NCI-H2081 treated with DMSO at 0.1 percent for 48 hours (cell line): ENCODE measurements around the gene ABCB9.
A peak's percentile ranks its signal among the peaks of the same experiment; 100 is the strongest.
"Not testable (repeated sequence)": the region's sequence is repeated elsewhere in the genome, so short reads cannot be mapped to it uniquely, and the experiment has no call there.

Experiments
- DNase-seq: peaks from one replicate; lab custom pipeline; 2025; lab: John Stamatoyannopoulos, UW

Gene ABCB9

DNA sequence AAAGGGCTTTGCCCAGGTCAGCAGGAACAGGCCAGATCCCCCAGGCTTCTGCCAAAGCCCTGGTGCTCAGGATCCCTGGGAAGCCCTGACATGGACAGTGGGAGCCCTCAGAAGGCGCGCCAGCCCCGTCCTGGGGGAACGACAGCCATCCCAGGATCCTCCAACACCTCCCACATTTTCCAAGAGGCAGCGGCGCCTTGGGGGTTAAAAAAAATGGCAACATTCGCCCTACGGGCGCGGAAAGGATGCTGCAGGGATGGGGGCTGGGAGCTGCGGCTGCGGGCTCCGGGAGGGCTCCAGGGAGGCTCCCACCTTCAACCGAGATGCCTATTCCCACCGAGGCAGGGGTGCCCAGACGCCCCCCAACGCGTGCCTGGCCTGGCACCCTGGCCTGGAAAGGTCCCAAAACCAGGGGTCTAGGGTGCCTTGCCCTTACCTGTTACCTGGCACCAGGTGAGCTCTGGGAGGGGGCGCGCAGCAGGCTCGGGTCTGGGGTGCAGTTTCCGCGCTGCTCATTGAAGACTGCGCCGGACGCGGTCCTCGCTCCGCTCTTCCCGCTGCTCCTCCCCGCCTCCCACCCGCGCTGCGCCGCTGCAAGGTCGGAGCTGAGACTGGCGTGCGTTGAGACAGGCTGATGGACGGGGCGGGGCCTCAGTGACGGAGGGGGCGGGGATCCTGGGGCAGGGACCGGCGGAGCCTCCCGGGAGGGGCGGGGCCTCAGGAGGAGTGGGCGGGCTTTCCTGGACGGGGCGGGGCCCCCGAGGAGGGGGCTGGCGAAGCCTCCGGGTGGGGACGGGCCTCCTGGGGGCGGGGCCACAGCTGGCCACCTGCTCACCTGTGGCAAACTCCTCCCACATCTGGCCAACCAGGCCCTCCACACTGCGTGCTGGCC is at the start of gene ABCB9:
Gene ABCB9 (minus strand): TSS at position 613 of the 892 bp plus-strand sequence. CDS start 6,228 bp downstream, outside the sequence.
- peak; percentile 52 for DNase-seq

DNA sequence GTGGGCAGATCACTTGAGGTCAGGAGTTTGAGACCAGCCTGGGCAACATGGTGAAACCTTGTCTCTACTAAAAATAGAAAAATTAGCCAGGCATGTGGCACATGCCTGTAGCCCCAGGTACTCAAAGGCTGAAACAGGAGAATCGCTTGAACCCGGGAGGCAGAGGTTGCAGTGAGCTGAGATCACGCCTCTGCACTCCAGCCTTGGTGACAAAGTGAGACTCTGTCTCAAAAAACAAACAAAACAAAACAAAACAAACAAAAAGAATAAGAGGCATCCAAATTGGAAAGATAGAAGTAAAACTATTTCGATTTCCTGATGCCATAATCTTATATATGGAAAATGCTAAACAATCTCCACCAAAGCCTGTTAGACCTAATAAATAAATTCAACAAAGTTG is 48.2 kb upstream of the ABCB9 start:
- DNase-seq: not testable (repeated sequence)

DNA sequence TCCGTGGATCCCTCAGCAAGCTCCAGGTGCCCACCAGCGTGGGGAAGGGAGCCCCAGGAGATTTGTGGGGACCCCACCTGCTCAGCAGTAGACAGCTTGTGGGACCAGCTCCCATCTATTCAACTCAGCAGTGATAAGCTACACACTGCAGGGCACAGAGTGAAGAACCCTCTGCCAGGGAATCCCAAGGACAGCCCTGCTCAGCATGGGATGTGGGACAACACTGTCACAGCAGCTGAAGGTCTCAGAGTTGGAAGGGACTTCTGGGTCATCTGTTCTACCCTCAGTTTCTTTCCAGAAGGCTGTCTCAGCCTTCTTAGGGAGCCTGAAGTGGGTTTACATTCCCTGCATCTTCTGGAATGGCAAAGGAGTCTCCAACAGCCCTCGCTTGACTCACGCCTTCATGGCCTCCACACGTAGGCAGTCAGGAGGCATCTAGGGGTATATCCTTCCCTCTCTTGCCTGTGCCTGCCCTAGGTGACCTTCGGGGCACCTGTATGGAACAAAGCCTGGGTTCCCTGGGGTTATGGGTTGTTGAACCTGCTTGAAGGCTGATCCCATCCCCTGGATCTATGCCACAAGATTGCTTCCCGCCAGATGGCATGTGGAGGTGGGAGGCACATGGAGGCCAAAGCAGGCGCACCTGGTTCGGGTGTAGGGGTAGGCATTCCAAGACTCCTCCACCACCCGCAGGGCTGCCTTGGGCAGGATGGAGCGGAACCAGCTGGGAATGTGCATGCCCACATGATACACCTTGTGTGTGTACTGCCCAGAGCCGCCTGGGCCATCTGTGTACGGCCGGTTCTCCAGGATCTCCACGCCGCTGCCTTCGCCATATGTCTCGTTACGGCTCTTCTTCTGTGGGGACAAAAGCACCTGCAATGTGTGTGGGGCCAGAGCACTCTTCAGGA is 47.2 kb upstream of the ABCB9 start:
- DNase-seq: no peak

DNA sequence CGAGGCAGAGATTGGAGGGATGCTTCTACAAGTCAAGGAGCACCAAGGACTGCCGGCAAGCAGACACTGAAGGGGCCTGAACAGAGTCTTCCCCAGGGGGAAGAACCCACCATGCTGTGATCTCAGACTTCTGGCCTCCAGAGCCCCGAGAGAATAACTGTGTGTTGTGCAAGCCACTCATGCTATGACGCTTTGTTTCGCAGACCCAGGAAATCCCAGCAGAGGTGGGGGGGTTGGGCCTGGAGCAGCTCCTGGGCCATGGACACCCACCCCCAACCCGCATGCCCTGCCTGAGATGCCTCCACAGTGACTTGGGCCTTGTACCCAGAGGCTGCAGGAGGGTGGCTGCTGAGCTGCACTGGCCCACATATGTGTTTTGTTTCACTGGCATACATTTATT is 45.4 kb upstream of the ABCB9 start:
- no peak for DNase-seq

DNA sequence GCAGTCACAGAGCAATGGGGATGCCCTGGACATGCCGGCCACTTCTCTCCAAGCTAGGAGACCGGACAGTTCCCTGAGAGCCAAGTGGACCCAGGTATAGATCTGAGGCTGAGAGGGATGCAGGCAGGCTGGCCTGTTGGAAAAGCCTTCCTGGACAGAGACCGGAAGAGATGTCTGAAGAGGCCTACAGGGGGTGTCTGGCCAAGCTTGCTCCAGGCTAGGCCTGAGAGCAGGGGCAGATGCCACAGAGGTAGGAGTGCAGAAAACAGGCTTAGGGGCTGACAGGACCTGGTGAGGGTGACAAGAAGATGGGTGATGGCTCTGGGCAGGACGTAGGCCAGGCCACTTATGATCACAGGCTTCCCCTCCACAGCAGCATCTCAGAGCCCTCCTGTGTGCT is 44.4 kb upstream of the ABCB9 start:
- no peak for DNase-seq

DNA sequence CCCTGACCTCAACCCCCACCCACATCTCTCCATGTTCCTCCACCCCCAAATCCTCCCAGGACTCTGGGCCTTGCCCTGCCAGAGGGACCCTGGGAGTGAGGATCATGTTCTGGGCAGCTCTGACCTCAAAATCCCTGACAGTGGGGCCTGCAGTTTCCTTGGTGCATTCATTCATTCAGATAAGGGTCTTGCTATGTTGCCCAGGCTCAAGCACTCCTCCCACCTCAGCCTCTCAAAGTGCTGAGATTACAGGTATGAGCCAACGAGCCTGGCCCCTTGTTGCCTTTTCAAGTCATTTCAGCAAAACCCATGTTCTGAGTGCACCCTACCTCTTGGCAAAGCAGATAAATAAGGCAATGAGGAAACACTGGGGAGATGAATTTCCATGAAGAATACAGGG is 43.8 kb upstream of the ABCB9 start:
- no peak for DNase-seq

DNA sequence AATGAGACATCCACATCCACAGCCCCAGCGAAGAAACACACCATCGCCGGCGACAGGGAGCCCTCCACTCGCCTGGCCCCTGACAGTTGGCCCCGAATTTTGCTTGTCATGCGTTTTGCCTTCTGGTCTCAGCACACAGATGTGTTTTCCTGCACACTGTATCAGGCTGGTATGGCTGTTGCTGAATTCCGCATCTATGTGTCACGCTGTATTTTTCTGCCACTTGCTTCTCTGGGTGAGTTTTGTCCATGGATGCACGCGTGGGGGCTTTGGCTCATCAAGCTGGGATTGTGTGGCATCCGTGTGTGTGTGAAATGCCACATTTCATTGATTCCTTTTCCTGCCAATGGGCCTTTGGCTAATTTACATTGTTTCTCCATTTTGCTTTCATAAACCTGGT is 40.7 kb upstream of the ABCB9 start:
- no peak for DNase-seq

DNA sequence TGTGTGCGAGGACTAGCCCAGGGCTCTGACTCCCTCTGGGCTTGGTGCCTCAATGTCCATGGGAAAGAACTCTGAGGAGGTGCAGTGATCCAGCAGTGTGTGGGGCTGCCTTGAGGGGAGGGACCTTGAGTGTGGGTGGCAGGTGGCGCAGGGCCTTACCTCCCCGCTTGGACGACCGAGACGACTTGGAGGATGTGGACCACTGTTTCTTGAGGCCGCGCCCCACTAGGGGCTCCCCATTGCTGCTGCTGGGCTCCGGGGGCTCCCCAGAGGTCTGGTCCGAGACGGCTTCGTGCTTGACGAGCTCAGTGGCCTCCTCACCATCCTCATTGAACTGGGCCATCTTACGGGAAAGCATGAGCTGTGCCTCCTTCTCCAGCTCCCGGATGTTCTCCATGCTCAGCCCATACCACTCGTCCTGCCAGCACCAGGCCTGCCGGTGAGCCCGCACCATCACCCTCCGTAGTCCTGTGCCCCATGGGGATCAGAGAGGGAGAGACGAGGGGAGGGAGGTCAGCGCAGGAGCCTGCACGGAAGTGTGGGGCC is 38.9 kb upstream of the ABCB9 start:
- DNase-seq: no peak

DNA sequence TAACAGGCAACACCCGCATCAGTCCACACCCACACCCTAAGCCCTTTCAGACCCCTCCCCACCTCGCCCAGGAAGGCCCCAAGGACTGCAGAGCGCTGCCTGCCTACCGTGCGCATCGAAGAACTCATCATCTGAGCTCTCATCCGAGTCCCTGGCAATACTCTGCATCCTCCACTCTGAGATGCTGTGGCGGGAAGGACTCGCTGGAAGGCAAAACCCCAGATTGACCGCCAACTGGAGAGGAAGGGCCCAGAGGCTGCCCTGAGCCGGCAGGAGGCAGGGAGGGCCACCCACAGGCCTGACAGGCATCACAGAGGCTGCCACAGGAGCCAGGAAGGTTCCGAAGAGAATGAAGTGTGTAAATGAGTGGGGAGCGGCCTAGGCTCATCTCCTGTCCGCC is 38.0 kb upstream of the ABCB9 start:
- no peak for DNase-seq

DNA sequence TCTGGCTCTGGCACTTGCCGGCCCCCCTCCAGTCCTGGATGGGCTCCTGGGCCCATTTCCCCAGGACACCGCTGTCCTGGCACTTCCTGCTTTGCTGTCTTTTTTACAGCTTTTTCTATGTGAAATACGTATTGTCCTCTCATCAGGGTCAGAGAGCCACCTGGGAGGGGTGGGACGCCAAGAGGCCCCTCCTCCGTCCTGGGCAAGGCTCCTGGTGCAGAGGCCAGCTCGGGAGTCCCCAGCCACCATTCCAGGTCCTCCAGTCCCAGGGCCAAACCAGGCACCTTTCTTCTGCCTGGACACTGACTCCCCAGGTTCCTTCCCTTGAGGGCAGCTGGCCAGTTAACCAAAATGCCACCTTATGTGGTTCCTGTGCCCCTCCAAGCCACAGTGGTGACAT is 37.0 kb upstream of the ABCB9 start:
- DNase-seq: no peak

DNA sequence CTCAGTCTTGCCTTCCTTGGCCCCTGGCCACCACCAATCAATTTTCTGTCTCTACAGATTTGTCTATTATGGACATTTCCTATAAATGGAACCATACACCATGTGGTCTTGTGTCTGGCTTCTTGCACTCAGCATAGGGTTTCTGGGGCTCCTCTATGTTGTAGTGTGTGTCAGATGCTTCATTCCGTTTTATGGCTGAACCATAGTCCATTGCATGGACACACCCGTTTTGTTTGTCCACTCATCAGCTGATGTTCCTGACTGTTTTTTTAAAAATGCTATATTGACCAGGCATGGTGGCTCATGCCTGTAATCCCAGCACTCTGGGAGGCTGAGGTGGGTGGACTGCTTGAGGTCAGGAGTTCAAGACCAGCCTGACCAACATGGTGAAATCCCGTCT is 35.2 kb upstream of the ABCB9 start:
- DNase-seq: no peak

DNA sequence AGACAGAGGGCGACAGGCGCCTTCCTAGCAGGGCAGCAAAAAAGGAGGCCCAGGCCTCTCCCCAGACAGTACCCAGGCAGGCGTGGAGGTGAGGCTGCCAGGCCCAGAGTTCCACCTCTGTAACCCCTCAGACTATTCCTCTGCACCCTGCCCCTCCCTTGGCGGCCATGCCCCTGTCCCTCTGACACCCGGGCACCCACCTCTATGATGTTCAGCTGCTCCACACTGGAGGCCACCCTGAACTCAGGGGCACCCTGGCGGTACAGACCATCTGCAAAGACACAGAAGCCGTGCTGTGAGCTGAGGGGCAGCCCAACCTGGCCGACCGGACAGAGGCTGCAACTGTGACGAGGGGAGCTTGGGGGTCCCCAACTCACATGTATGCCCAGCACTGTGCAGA is 34.3 kb upstream of the ABCB9 start:
- no peak for DNase-seq

DNA sequence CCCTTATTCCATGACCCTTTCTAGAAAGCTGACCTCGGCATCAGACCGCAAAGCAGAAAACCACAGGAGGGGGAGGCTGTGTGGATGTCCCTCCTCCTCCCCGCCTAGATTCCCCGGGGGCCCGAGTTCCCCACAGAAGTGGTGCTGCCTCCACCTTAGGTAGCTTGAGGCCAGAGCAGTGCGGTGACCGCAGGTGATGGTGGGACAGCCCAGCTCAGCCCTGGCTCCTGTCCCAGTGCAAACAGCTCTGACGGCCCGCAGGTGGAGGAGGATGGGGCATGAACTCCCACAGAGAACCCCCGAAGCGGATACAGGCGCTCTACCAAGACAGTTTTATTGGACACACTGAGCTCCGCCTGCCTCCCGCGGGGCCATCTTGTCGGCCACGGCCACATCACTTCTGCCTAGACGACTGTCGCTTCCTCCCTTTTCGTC is 33.7 kb upstream of the ABCB9 start:
- no peak for DNase-seq

DNA sequence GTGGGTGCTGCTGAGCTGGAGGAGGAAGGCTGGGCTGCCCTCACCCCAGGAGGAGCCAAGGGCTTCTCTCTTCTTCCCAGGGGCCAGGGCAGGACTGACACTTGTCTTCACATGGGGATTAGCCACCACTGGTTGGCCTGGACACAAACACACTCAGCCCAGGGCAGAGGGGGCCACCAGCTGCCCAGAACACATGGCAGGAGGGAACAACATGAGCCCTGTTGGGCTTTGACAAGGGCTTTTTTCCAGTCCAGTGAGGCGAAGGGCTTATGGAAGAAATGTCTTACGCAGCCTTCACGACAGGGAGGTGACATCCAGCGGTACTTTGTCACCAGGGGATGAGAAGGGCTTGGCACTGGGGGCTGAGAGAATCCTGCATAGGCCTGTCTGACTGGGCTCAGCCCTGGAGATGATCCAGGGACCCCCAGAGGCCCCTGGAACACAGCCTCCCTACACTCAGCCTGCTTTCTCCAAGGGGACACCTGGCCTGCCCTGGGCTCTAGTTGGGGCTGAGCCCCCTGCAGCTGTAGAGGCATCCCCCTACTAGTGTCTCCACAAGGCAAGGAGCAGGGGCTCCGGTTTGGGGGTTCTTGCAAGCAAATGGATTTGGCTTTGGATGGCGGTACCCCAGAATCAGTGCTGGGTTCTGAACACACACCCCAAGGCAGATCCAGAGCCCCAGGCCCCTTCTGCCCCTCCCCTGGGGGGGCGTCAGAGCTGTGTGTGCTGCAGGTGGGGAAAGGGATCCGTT is 33.1 kb upstream of the ABCB9 start:
- no peak for DNase-seq

DNA sequence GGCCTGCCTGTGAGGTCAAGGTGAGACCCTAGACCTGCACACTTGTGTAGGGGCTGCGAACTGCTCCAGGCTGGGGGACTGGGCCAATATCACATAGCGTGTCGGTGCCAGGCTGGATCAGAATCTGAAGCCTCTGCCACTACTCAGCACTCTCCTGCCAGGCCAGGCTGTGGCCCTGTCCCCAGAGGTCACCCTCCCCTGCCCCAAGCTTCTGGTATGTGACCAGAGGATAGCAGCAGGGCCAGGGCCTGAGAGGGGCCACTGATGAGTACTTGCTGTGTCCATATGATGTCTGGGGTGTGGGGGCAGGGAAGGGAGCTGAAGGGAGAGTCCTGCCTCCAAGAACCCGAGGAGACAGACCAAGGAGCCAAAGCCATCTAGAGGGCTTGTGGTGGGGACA is 32.1 kb upstream of the ABCB9 start:
- no peak for DNase-seq

DNA sequence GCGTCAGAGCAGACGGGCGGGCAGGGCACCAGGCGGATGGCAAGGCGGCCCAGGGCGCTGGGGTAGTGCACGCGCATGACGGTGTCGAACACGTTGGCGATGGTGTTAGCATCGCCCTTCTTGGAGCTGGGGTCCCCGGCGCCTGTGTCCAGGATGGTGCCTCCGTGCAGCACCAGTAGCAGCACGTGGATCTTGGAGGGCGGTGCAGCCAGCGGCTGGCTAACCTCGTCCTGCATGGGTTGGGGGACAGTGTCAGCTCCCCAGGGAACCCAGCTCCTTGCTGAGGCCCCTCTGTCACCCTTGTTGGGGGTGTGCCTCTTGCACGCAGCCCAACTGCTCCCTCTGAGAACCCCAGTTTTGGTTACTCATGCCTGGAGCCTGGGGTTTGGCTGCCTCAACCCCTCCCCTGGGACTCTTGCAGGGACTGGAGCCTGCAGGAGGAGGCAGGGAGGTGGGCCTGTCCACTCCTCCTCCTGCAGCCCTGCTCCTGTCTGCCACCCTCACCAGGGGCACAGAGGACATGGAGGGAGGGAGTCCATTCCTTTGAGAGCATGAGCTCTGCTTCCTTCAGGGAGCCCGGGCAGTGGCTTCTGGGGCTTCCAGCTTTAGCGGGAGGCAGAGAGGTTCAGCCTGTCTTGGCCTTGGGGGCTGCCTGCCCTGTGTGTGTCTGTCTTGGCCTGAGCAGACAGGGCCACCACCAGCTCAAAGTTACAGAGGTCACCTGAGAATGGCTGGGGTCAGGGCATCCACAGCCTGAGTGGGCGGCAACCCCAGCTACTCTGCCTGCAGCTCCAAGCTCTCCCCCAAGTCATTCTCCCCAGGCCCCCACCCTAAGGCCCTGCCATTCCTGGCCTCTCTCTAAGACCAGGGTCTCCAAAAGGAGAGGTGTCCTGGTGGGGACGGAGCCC is 31.3 kb upstream of the ABCB9 start:
- DNase-seq: no peak

DNA sequence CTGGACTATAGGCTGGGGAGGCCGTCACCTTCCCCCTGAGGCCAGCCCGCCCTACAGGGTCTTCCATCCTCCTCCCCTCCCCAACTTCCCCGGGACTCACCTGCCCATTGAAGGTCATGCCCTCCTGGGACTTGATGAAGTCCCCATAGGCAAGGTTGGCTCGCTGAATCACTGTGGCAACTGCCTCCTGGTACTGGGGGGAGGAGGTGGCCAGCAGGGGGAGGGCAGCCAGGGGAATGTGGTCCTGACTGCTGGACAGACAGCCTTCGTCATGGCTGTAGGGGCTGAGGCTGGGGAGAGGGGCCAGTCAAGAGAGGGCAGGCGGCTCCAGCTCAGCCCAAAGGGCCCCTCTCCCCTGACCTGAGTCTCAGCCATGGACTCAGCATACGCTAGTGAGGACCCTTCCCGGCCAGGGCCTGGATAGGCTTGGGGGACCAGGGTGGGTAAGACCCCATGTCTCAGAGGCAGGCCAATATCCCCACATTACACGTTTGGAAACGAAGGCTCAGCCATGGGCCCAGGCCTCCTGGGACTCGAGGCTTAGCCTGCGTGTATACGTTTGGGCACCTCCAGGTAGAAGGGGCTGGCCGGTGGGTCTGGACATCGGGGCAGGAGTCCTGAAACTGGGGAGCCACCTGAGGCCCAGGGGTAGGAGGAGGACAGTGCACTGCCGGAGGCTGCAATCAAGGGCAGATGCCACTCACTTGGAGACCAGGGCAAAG is 30.5 kb upstream of the ABCB9 start:
- no peak for DNase-seq

DNA sequence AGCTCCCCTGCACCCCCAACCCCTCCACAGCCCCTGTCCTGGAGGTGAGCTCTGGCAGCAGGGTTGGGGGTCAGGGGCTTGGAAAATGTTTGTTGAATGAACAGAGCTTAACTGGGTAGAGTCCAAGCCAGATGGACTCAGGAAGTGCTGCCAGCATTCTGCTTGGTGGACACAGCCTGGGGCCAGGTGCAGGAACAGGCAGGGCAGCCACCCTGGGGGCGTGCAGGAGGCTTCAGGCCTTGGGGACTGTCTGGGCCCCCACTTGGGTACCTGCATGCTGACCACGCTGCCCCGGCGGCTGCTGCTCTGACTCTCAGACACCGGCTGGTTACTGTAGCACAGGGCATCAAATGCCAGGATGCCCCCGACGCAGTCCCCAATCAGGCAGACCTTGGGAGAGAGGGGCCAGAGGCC is 29.9 kb upstream of the ABCB9 start:
- DNase-seq: no peak

DNA sequence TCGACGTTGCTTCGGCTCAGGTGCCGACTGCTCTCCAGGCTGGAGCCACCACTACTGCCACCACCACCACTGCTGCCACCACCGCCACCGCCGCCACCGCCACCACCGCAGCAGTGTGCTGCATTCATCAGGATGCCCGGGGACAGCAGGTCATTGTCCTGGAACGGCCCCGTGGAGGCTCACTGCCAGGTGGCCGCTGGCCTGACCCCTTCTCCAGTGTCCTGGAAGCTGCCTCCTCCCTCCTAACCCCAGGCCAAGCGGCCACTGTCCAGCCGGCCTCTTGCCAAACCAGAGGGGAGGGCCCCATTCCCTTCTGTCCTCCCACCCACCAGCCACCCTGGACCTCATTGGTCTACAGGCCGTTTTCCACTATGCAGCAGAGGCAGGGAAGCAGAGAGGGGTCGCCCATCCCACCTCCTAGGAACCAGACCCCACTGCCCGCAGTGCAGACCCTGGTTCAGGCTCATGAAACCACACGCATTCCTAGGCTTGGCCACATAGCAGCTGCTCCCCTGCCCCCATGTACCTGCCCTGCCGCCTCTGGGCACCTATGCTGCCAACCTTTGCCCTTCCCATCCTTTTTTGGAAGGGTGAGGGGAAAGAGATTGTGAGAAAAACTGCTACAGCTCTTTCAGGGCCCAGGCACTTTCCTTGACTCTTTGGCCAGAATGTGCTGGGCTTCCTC is 29.4 kb upstream of the ABCB9 start:
- no peak for DNase-seq
